ENCODE data around the gene CABLES1.
A peak's percentile ranks its signal among the peaks of the same experiment; 100 is the strongest.

The CABLES1 gene

GRCh38 chr18:23234619-23235018 lies 99.3 kb downstream of the CABLES1 start:
- no peaks in the 10 kb centered on the region for H3K4me1 ChIP-seq (ENCODE audit: control insufficient read depth, insufficient read depth, low read length)
- POLR2A ChIA-PET = no interaction called here

GRCh38 chr18:23235336-23235735 lies 100.1 kb downstream of the CABLES1 start:
- H3K4me1 ChIP-seq (ENCODE audit: control insufficient read depth, insufficient read depth, low read length) = no peaks in the 10 kb centered on the region
- peaks cover 0 to 34% of the 10 kb centered on the region in 2 experiments; a peak in 1 of 3 replicates for H3K36me3 ChIP-seq (ENCODE audit: control insufficient read depth in 2 of 2, insufficient read depth in 1 of 2, low read length in 2 of 2)
- POLR2A ChIA-PET = no interaction called here
- no peak overlapping the region for H3K27ac ChIP-seq (ENCODE audit: extremely low read depth, low read depth, low read length)
- no peak overlapping the region for H3K4me3 ChIP-seq (ENCODE audit: low read depth, low read length)
- H3K9me3 ChIP-seq (ENCODE audit: control insufficient read depth, insufficient read depth, low read depth, low read length) = no peaks in the 10 kb centered on the region
- CTCF ChIA-PET = interaction anchor here (1.1 kb wide), 1 partner anchor 108 kb away, joined by 3 read pairs; no protein-coding TSS in a partner anchor
- no peak for TF ChIP-seq ZNF280C (tag by site-specific recombination; IDR thresholded peaks at IDR 0.05)
- no peak for TF ChIP-seq PBX3 (CRISPR knock-in tag; IDR thresholded peaks at IDR 0.05)
- TF ChIP-seq ZNF624 (tag by site-specific recombination; IDR thresholded peaks at IDR 0.05) = no peak
- no peak for TF ChIP-seq ZNF843 (tag by site-specific recombination; IDR thresholded peaks at IDR 0.05)
- no peak for TF ChIP-seq ZNF558 (tag by site-specific recombination; IDR thresholded peaks at IDR 0.05)
- TF ChIP-seq ZNF704 (tag by site-specific recombination; IDR thresholded peaks at IDR 0.05) = no peak
- TF ChIP-seq ZNF707 (tag by site-specific recombination; IDR thresholded peaks at IDR 0.05) = no peak

More at GRCh38 chr18:23234619-23235018, 99.3 kb downstream of the CABLES1 start:
- H3K9me3 ChIP-seq (ENCODE audit: control insufficient read depth, insufficient read depth, low read depth, low read length) = no peaks in the 10 kb centered on the region
- CTCF ChIA-PET = interaction anchor here (0.7 kb wide), 1 partner anchor 15 kb away, joined by 3 read pairs; no protein-coding TSS in a partner anchor
- peaks cover 0 to 34% of the 10 kb centered on the region in 2 experiments; a peak in 1 of 3 replicates for H3K36me3 ChIP-seq (ENCODE audit: control insufficient read depth in 2 of 2, insufficient read depth in 1 of 2, low read length in 2 of 2)
- no peak overlapping the region for H3K27ac ChIP-seq (ENCODE audit: extremely low read depth, low read depth, low read length)
- peak; percentile 32; the same call in 1 of the 2 replicates for TF ChIP-seq ZIC2 (tag by site-specific recombination; IDR thresholded peaks at IDR 0.05)
- TF ChIP-seq KLF1 (tag by site-specific recombination; IDR thresholded peaks at IDR 0.05) = no peak
- no peak for TF ChIP-seq ZNF658 (tag by site-specific recombination; IDR thresholded peaks at IDR 0.05)
- no peak for TF ChIP-seq ZNF660 (tag by site-specific recombination; IDR thresholded peaks at IDR 0.05)
- no peak for TF ChIP-seq IKZF3 (tag by site-specific recombination; IDR thresholded peaks at IDR 0.05)
- TF ChIP-seq ZNF621 (tag by site-specific recombination; IDR thresholded peaks at IDR 0.05) = no peak
- H3K4me3 ChIP-seq (ENCODE audit: low read depth, low read length) = no peak overlapping the region

- H3K36me3 ChIP-seq (ENCODE audit: control insufficient read depth in 2 of 2, insufficient read depth in 1 of 2, low read length in 2 of 2) = peaks cover 0 to 34% of the 10 kb centered on the region in 2 experiments; a peak in 2 of 3 replicates
- CTCF ChIA-PET = interaction anchor here (1.1 kb wide), 1 partner anchor 109 kb away, joined by 3 read pairs; no protein-coding TSS in a partner anchor
- POLR2A ChIA-PET = no interaction called here
- no peak overlapping the region for H3K4me3 ChIP-seq (ENCODE audit: low read depth, low read length)
- no peak overlapping the region for H3K27ac ChIP-seq (ENCODE audit: extremely low read depth, low read depth, low read length)
- H3K9me3 ChIP-seq (ENCODE audit: control insufficient read depth, insufficient read depth, low read depth, low read length) = no peaks in the 10 kb centered on the region
- TF ChIP-seq ZNF280D (tag by site-specific recombination; IDR thresholded peaks at IDR 0.05) = no peak
- no peak for TF ChIP-seq ZNF239 (tag by site-specific recombination; IDR thresholded peaks at IDR 0.05)
- no peak for TF ChIP-seq ZNF366 (tag by site-specific recombination; conservative IDR thresholded peaks at IDR 0.05)
- no peaks in the 10 kb centered on the region for H3K4me1 ChIP-seq (ENCODE audit: control insufficient read depth, insufficient read depth, low read length)
These were observed 100.6 kb downstream of the CABLES1 start for GRCh38 chr18:23235860-23236259.
